Thyroid gland (tissue), 4 donors: ENCODE results near the gene IFNL4.

ENCODE experiments used
- CTCF ChIP-seq, 6 experiments: fragments of 200-600 bp in 3 of 6; fragments of 450-650 bp in 3 of 6; sonication (generic) in 3 of 6; IDR thresholded peaks; one replicate each; pipeline ENCODE4 v1.5.1; 2016 to 2019; ENCODE audit warnings: antibody characterized with exemption in 6 of 6, mild to moderate bottlenecking in 2 of 6, inconsistent platforms in 1 of 6, moderate library complexity in 1 of 6
- POLR2A ChIP-seq, 2 donors: fragments of 450-650 bp; IDR thresholded peaks; one replicate each; pipeline ENCODE4 v1.6.1; 2017; ENCODE audit warnings: antibody characterized with exemption in 2 of 2, mild to moderate bottlenecking in 2 of 2, moderate library complexity in 1 of 2

DNA sequence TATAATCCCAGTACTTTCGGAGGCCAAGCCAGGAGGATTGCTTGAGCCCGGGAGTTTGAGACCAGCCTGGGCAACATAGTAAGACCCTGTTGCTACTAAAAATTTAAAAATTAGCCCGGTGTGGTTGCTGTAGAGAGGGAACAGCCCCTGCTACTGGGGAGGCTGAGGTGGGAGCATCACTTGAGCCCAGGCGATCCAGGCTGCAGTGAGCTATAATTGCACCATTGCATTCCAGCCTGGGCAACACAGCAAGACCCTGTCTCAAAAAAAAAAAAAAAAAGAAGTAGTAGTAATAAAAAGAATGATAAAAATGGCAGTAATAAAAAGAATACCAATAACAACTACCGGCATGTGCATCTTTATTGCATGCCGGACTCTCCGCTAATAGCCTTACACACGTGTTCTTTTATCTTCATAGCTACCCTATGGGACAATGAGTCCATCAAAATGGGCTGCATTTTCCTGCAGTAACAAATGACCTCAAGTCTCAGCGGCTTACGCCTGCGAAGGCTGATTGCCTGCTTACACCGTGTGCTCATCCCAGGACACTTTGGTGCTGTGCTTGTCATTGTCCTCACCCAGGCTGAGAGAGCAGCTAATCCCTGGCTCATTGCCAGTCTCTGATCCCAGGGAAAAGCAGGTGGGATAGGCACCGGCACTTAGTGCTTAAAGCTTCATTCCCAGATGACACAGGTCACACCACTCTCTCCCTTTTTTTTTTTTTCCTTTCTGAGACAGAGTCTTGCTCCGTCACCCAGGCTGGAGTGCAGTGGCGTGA is 30.2 kb downstream of the IFNL4 start:
- TF ChIP-seq POLR2A (IDR thresholded peaks at IDR 0.05) = no peak
- no peak for TF ChIP-seq CTCF (IDR thresholded peaks at IDR 0.05)
